Lower leg skin (tissue), 3 donors: Measurements from ENCODE around the gene NETO2.

Experiments
- CTCF ChIP-seq, 3 donors: fragments of 450-650 bp; IDR thresholded peaks; one replicate each; pipeline ENCODE4 v1.5.1; 2016; ENCODE audit warnings: antibody characterized with exemption in 3 of 3, mild to moderate bottlenecking in 3 of 3, moderate library complexity in 2 of 3
- POLR2A ChIP-seq, 2 donors: fragments of 450-650 bp; IDR thresholded peaks; one replicate each; pipeline ENCODE4 v1.6.1; 2016 to 2017; ENCODE audit warnings: antibody characterized with exemption in 2 of 2, mild to moderate bottlenecking in 1 of 2, moderate library complexity in 1 of 2

GRCh38 chr16:47064775-47065174, 79.0 kb downstream of the NETO2 start:
- no peak for TF ChIP-seq CTCF (IDR thresholded peaks at IDR 0.05)
- TF ChIP-seq POLR2A (IDR thresholded peaks at IDR 0.05): no peak
